NCI-H1436 (cell line): ENCODE measurements around the gene PBRM1.

ENCODE experiments used
- DNase-seq: peaks from one replicate; lab custom pipeline; 2025; lab: John Stamatoyannopoulos, UW

The PBRM1 gene

GRCh38 chr3:52574056-52574965, 111.4 kb downstream of the PBRM1 start:
- DNase-seq = no peak

GRCh38 chr3:52572221-52572620, 113.5 kb downstream of the PBRM1 start:
- DNase-seq = no peak

- DNase-seq = no peak
Observed at GRCh38 chr3:52570076-52570475, 115.6 kb downstream of the PBRM1 start.

- no peak for DNase-seq
Observed at GRCh38 chr3:52568069-52568468, 117.6 kb downstream of the PBRM1 start.

- DNase-seq = no peak
Observed at GRCh38 chr3:52563984-52564383, 121.7 kb downstream of the PBRM1 start.

- no peak for DNase-seq
Observed at GRCh38 chr3:52561028-52561747, 124.5 kb downstream of the PBRM1 start.

- no peak for DNase-seq
Observed at GRCh38 chr3:52558436-52558835, 127.3 kb downstream of the PBRM1 start.

GRCh38 chr3:52557011-52557960, 128.4 kb downstream of the PBRM1 start:
- no peak for DNase-seq

- no peak for DNase-seq
Observed at GRCh38 chr3:52555056-52555455, 130.7 kb downstream of the PBRM1 start.

GRCh38 chr3:52554026-52554755, 131.5 kb downstream of the PBRM1 start:
- no peak for DNase-seq

GRCh38 chr3:52552089-52552488, 133.6 kb downstream of the PBRM1 start:
- DNase-seq = no peak

- no peak for DNase-seq
Observed at GRCh38 chr3:52551118-52551517, 134.6 kb downstream of the PBRM1 start.

- no peak for DNase-seq
Observed at GRCh38 chr3:52547143-52547542, 138.6 kb downstream of the PBRM1 start.

- no peak for DNase-seq
Observed at GRCh38 chr3:52546111-52546901, 139.4 kb downstream of the PBRM1 start.

GRCh38 chr3:52544937-52545336, 140.8 kb downstream of the PBRM1 start:
- DNase-seq = no peak

GRCh38 chr3:52541050-52541449, 144.7 kb downstream of the PBRM1 start:
- no peak for DNase-seq

- DNase-seq = no peak
Observed at GRCh38 chr3:52539010-52539653, 146.6 kb downstream of the PBRM1 start.

GRCh38 chr3:52537726-52538421, 147.8 kb downstream of the PBRM1 start:
- no peak for DNase-seq

GRCh38 chr3:52537165-52537620, 148.5 kb downstream of the PBRM1 start:
- no peak for DNase-seq
